Esophagus (tissue), 2 donors: ENCODE data around the gene EYS. TPM values are rescaled to one million over a fixed set of nuclear protein-coding genes. Genes with fewer than 3 reads are reported as not detected.

ENCODE experiments used
- H3K27ac ChIP-seq, 2 donors: one replicate each; pipeline ENCODE4 v1.5.1; 2013; ENCODE audit warnings: low read depth in 2 of 2, mild to moderate bottlenecking in 2 of 2, inconsistent platforms in 1 of 2, low read length in 1 of 2, moderate library complexity in 1 of 2
- H3K27me3 ChIP-seq, 2 donors: one replicate each; pipeline ENCODE4 v1.6.1; 2013; ENCODE audit warnings: low read length in 2 of 2, control low read depth in 1 of 2, mild to moderate bottlenecking in 1 of 2; ENCODE audit not compliant: insufficient read depth in 2 of 2, control insufficient read depth in 1 of 2
- H3K36me3 ChIP-seq, 2 donors: one replicate each; pipeline ENCODE4 v1.6.1; 2013; ENCODE audit warnings: low read length in 1 of 2; ENCODE audit not compliant: control insufficient read depth in 2 of 2, insufficient read depth in 2 of 2
- H3K4me1 ChIP-seq, 2 donors: one replicate each; pipeline ENCODE4 v1.6.1; 2013; ENCODE audit warnings: low read length in 1 of 2; ENCODE audit not compliant: control insufficient read depth in 2 of 2, insufficient read depth in 2 of 2
- H3K4me3 ChIP-seq, 2 donors: one replicate each; pipeline ENCODE4 v1.5.1; 2013; ENCODE audit warnings: low read length in 2 of 2, mild to moderate bottlenecking in 2 of 2, low read depth in 1 of 2, moderate library complexity in 1 of 2
- H3K9me3 ChIP-seq, 2 donors: one replicate each; pipeline ENCODE4 v1.6.1; 2013; ENCODE audit warnings: mild to moderate bottlenecking in 2 of 2, low read depth in 1 of 2, low read length in 1 of 2, moderate library complexity in 1 of 2; ENCODE audit not compliant: control insufficient read depth in 2 of 2, insufficient read depth in 1 of 2
- WGBS, 2 donors: extraction: QIAGEN DNeasy Blood & Tissue Kit; methylation state at CpG; one replicate each; pipeline ENCODE4 v1.1.7; 2013; 5-methylcytosine and 5-hydroxymethylcytosine counted together
- polyA plus RNA-seq, 2 donors: library from polyadenylated mRNA; stranded (reverse); fragments of 200-250 nt; gene quantifications; one replicate each; pipeline ENCODE4 v1.2.3, GENCODE V29; 2013
- donor health status: healthy with polysubstance abuse.
- donor health status: Bipolar disorder and iron deficiency.

EYS gene
- polyA plus RNA-seq, 2 donors = not detected

DNA sequence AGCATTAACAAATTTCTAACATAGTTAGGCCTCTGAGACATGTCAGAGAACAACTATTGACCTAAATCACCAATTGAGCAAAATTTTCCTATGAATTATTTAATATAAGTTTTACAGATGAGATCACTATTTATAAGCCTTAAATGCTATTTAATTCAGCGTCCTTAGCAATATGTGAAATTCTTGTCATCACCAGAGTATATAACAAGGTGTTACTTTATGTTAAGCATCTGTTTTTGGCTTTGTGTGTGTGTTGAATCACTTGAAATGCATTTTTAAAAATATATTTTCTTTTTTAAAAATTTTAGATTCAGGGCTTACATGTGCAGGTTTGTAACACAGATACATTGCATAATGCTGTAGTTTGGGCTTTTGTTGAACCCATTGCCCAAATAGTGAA is 794.1 kb downstream of the EYS start:
- Histone ChIP-seq H3K36me3 (no peaks in the 10 kb centered on the region), H3K4me1 (no peaks in the 10 kb centered on the region), H3K4me3 (no peak overlapping the region), H3K9me3 (no peaks in the 10 kb centered on the region), H3K27me3 (no peaks in the 10 kb centered on the region), H3K27ac (no peak overlapping the region)
- 74 to 89% methylated on average over 1 of the region's 1 CpG for WGBS, 2 donors

DNA sequence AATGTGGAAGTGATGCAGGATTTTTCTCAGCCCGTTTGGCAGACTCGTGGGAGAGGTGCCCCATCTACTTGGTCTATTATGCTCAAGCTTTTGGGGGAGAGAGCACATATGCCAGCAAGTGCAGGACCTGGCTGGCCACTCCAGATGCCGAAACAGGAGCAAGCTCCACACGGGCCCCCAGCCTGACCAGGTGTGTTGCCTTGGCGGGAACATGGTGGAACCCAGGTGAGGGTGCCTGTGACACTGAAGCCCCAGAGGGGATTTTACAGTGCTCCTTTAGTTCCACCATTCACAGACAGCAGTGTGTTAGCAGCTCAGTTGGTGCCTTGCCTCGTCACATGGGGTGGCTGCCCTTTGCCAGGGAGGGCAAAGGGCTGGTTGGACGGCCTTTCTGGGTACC is 798.9 kb downstream of the EYS start:
- H3K4me1 ChIP-seq = no peaks in the 10 kb centered on the region
- 80 to 87% methylated on average over 7 of the region's 7 CpGs for WGBS, 2 donors
- H3K27me3 ChIP-seq = no peaks in the 10 kb centered on the region
- no peak overlapping the region for H3K4me3 ChIP-seq
- H3K27ac ChIP-seq = no peak overlapping the region
- no peaks in the 10 kb centered on the region for H3K9me3 ChIP-seq
- no peaks in the 10 kb centered on the region for H3K36me3 ChIP-seq

DNA sequence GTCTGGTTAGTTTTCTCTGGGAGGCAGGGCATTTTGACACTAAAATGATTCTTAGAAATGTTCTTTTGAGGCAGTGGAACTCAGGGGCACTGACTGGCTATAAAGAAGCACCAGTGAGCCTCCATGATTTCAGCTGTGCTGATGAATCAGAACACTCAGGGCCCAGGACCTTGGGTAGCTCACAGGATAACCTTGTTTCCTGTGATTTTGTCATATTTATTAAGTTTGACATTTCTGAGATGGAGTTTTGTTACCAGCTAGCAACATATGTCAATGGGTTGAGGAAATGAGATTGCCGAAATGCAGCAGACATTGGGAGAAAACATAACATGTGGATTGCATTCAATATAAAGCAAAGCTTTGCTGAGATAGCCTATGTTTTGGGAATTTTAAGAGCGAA is 802.4 kb downstream of the EYS start:
- WGBS, 2 donors = 92 to 93% methylated on average over 2 of the region's 2 CpGs
- no peaks in the 10 kb centered on the region for H3K4me1 ChIP-seq
- no peaks in the 10 kb centered on the region for H3K9me3 ChIP-seq
- H3K36me3 ChIP-seq = no peaks in the 10 kb centered on the region
- no peaks in the 10 kb centered on the region for H3K27me3 ChIP-seq
- no peak overlapping the region for H3K4me3 ChIP-seq
- no peak overlapping the region for H3K27ac ChIP-seq

DNA sequence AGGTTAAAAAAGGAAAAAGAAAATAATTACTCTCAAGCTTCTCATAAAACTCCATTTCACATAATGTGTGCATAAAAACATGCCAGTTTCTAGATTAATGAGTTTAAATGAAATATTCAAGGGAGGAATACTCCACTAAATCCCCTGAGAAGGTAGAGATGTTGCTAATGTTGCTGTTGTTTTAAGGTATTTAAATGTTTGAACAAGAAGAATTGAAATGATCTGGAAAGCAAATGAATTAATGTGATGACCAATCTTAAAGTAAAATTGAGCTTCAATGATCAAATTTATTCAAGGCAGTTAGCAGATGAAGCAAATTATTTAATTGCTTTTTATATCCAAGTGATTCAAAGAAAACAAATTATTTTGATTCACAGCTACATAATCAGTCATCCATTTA is 804.4 kb downstream of the EYS start:
- Histone ChIP-seq H3K4me3 (no peak overlapping the region), H3K4me1 (no peaks in the 10 kb centered on the region), H3K27me3 (no peaks in the 10 kb centered on the region), H3K9me3 (no peaks in the 10 kb centered on the region), H3K36me3 (no peaks in the 10 kb centered on the region), H3K27ac (no peak overlapping the region)

DNA sequence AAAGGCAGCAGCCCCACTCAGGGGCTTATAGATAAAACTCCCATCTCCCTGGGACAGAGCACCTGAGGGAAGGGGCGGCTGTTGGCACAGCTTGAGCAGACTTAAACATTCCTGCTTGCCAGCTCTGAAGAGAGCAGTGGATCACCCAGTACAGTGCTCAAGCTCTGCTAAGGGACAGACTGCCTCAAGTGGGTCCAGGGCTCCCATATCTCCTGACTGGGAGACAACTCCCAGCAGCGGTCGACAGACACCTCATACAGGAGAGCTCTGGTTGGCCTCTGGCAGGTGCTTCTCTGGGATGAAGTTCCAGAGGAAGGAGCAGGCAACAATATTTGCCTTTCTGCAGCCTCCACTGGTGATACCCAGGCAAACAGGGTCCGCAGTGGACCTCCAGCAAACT is 810.1 kb downstream of the EYS start:
- no peaks in the 10 kb centered on the region for H3K36me3 ChIP-seq
- no peaks in the 10 kb centered on the region for H3K4me1 ChIP-seq
- no peak overlapping the region for H3K4me3 ChIP-seq
- 92 to 93% methylated on average over 4 of the region's 4 CpGs for WGBS, 2 donors
- H3K27ac ChIP-seq = no peak overlapping the region
- no peaks in the 10 kb centered on the region for H3K27me3 ChIP-seq
- H3K9me3 ChIP-seq = no peaks in the 10 kb centered on the region

DNA sequence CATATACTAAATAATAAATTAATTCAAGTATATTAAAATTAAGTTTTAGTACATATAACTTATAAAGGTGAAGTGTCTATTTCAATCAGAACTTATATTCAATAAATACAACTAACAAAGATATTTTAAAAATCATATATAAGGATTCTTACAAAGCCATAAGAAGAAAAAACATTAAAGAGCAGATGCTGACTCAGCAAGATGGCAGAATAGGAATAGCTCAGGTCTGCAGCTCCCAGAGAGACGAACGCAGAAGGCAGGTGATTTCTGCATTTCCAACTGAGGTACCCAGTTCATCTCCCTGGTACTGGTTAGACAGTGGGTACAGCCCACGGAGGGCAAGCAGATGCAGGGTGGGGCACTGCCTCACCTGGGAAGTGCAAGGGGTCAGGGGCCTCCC is 811.1 kb downstream of the EYS start:
- 74 to 85% methylated on average over 3 of the region's 3 CpGs for WGBS, 2 donors
- no peaks in the 10 kb centered on the region for H3K9me3 ChIP-seq
- no peaks in the 10 kb centered on the region for H3K36me3 ChIP-seq
- H3K27ac ChIP-seq = no peak overlapping the region
- no peaks in the 10 kb centered on the region for H3K4me1 ChIP-seq
- H3K4me3 ChIP-seq = no peak overlapping the region
- no peaks in the 10 kb centered on the region for H3K27me3 ChIP-seq

DNA sequence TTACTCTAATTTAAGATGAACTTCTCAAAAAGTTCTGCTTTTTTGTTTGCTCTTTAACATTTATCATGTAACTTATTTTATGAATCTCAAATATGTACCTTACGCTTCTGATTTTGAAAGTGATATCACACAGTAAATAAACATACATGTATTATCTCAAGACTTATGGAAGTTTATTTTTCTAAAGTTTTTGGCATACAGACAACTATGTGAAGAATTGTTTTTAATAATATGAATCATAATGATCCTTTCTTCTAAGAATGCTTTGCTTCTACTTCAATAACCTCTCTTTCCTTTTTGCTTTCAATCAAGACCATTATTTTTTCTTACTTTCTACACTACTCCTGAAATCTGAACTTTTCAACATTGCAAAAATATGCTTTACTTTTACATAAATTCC is 816.4 kb downstream of the EYS start:
- WGBS, 2 donors = 48 to 53% methylated on average over 1 of the region's 1 CpG
- H3K27ac ChIP-seq = no peak overlapping the region
- H3K27me3 ChIP-seq = no peaks in the 10 kb centered on the region
- H3K9me3 ChIP-seq = no peaks in the 10 kb centered on the region
- H3K4me3 ChIP-seq = no peak overlapping the region
- no peaks in the 10 kb centered on the region for H3K36me3 ChIP-seq
- H3K4me1 ChIP-seq = no peaks in the 10 kb centered on the region

DNA sequence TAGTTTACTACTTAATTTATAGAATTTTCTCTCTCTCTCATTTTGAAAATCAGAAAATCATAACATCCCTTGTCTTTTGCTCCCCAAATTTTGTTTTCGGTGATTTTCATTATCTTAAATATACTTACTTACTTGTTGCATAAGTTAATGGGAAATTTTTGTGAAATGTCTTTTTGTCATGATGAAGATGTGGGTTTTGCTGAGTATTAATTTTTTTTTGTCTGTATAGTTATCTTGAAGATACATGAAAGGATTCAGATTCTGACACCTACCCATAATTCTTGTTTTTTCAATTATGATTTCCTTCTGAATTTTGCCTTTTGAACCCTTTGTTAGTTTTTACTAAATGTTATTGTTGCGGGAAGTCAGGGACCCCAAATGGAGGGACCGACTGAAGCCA is 817.9 kb downstream of the EYS start:
- H3K36me3 ChIP-seq = no peaks in the 10 kb centered on the region
- no peak overlapping the region for H3K27ac ChIP-seq
- no peaks in the 10 kb centered on the region for H3K4me1 ChIP-seq
- no peaks in the 10 kb centered on the region for H3K9me3 ChIP-seq
- no peak overlapping the region for H3K4me3 ChIP-seq
- H3K27me3 ChIP-seq = no peaks in the 10 kb centered on the region
- WGBS, 2 donors = 62 to 87% methylated on average over 3 of the region's 3 CpGs

DNA sequence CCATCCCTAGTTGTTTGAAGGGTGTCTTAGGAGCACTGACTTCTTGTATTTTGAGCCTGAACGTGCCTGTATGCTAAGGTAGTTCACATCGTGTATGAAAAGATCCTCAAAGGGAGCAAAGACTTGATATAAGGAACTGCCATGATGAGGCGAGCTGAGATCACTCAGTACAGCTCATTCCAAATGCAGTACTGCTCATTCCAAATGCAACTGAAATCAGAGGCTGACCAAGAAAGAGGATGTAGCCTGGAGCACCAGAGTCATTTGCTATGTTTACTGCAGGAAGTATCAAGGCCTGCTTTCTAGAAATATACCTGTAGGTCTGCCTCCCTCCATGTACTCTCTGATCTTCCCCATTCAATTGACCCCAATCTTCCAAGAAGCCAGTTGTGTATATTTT is 832.2 kb downstream of the EYS start:
- Histone ChIP-seq H3K4me3 (no peak overlapping the region), H3K27me3 (no peaks in the 10 kb centered on the region), H3K27ac (no peak overlapping the region), H3K9me3 (no peaks in the 10 kb centered on the region), H3K36me3 (no peaks in the 10 kb centered on the region), H3K4me1 (no peaks in the 10 kb centered on the region)
- WGBS, 2 donors = 77 to 83% methylated on average over 3 of the region's 3 CpGs

DNA sequence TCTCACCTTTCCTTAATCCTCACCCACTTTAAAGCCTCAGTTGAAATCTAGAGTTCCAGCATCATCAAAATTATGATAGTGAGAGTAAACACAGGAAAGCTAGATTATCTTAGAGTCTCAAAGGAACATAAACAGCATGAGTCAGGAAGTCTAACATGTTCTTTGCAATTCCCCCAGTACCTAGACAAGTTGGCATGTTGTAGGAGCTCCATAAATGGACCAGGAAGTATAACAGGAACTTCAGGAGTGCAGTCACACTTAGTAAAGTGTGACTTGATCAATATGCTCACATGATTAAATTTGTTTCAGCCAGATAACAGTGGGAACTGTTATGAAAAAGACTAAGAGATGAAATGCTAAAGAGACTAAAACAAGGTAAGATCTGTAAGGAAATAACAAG is 834.4 kb downstream of the EYS start:
- no peaks in the 10 kb centered on the region for H3K36me3 ChIP-seq
- no peaks in the 10 kb centered on the region for H3K27me3 ChIP-seq

More for the DNA sequence above, 834.4 kb downstream of the EYS start:
- Histone ChIP-seq H3K4me3 (no peak overlapping the region), H3K27ac (no peak overlapping the region), H3K9me3 (no peaks in the 10 kb centered on the region), H3K4me1 (no peaks in the 10 kb centered on the region)
